Measurements from ENCODE around the gene NMT1.

The NMT1 gene

DNA sequence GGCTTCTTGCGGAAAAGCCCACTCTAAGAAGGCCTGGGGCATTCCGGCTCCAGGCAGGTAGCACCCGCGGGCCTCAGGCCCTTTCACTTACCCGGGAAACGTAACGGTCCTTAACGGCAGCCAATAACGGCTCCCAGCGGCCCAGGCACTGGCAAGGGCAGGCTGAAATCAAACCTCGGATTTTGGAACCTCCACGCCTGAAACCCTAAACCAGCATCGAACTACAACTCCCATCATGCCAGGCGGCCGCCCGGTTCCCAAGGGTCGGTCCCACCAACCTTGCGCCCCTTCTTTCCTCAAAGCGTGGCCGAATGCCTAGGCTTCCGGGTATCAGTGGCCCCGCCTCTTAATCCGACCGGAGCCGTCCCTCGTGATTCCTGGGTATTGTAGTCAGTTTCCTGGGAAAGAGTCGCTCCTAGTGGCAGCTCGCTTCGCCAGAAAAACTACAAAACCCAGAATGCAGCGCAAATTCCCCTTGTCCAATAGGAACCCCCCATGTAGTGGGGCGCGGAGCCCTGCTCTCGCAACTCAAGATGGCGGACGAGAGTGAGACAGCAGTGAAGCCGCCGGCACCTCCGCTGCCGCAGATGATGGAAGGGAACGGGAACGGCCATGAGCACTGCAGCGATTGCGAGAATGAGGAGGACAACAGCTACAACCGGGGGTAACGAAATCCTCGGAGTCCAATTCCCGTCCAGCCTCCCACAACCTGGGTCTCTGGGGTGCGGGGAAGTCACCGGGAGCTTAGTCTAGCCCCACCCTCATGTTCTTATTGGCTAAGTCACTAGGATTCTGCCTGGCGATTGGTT, at the start of gene NMT1:
Gene NMT1, plus strand, starts transcription at position 521 of the 809 bp plus-strand sequence. Its CDS starts 13 bp downstream, at position 534.
- peak; percentile 93 to 97 for DNase-seq (ENCODE audit: low read depth in 2 of 2)

DNA sequence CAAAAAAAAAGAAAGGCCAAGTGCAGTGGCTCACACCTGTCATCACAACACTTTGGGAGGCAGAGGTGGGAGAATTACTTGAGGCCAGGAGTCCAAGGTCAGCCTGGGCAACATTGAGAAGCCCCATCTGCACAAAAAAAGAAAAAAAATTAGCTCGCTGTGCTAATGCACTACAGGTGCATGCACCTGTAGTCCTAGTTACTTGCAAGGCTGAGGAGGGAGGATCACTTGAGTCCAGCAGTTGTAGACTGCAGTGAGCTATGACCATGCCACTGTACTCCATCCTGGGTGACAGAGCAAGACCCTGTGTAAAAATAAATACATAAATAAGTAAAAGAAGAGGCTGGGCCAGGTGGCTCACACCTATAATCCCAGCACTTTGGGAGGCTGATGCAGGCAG, 49.4 kb upstream of the NMT1 start:
- no peak for DNase-seq (ENCODE audit: low read depth in 2 of 2)

DNA sequence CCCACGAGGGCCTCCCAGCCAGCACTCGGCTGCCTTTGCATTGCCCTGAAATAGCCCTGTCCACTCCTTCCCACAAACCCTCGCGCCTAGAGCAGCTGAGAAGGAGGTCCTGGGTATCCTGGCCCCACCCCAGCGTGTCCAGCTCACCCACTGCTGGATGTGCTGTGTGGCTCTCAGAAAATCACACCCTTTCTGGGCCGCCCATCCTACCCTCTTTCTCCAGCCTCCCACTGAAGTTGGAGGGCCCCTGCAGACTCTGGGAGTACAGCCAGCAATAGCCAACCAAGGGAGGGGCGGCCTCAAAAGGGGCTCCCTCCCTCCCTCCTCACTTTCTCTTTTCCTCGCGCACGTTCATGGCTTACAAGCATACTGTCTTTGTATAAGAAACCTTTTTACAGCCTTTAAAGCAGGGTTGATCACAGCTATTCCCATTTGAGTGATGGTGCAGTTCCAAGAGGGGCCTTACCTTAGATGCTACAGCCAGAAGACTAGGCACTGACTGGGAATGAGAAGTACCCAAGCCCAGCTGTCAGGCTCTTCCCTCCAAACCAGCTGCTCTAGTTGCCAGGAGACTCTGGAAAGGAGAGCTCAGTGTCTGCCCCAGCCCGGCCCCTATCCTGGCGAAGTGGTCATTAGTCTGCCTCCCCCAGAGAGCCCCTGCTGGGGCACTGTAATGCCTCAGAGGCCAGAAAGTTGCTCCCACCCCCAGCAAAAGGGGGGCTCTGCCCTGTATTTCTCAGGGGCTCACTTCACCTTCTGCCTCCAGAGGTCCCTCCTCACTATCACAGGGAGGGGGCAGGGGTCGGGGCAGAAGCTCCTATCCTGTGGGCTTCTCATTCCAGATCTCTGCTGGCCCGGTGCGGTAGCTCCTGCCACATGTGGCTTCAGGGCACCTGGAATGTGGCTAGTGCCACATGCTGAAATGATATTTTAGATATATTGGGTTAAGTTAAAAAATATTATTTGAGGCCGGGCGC, 47.8 kb upstream of the NMT1 start:
- no peak for DNase-seq (ENCODE audit: low read depth in 2 of 2)

DNA sequence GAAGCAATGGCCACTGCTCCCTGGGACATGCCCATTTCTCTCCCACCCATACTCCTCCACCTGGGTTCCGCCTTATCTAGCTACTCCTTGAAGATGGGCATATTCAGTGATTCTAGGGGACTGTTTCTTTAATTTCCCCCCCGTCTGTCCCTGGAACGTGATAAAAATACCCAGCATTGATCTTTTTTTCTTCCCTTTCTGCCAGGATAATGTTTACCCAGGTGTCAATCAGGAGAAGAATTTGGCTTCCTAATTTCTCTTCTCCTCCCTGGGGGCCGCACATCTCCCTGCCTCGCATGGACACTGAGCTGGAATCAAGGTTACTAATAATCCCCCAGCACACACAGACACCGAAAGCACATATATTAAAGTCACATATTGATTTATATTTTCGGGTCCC, 44.9 kb upstream of the NMT1 start:
- DNase-seq (ENCODE audit: low read depth in 2 of 2) = no peak

GRCh38 chr17:45016823-45017222, 44.3 kb upstream of the NMT1 start:
- no peak for DNase-seq (ENCODE audit: low read depth in 2 of 2)

DNA sequence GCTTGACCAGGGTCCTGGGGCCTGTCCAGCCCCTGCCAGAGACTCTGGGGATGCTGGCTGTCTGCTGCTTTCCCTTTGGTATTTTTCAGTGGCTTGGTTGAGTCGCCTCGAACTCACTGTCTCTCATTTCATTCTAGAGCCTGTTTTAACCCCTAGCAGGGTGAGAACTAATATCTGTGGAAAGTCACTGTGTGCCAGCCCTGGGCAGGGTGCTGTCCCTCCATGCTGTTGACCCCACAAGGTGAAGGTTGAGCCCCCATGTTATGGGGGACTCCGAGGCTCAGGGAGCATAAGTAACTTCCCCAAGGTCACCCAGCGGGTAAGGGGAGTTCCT, 42.6 kb upstream of the NMT1 start:
- DNase-seq (ENCODE audit: low read depth in 2 of 2) = no peak

DNA sequence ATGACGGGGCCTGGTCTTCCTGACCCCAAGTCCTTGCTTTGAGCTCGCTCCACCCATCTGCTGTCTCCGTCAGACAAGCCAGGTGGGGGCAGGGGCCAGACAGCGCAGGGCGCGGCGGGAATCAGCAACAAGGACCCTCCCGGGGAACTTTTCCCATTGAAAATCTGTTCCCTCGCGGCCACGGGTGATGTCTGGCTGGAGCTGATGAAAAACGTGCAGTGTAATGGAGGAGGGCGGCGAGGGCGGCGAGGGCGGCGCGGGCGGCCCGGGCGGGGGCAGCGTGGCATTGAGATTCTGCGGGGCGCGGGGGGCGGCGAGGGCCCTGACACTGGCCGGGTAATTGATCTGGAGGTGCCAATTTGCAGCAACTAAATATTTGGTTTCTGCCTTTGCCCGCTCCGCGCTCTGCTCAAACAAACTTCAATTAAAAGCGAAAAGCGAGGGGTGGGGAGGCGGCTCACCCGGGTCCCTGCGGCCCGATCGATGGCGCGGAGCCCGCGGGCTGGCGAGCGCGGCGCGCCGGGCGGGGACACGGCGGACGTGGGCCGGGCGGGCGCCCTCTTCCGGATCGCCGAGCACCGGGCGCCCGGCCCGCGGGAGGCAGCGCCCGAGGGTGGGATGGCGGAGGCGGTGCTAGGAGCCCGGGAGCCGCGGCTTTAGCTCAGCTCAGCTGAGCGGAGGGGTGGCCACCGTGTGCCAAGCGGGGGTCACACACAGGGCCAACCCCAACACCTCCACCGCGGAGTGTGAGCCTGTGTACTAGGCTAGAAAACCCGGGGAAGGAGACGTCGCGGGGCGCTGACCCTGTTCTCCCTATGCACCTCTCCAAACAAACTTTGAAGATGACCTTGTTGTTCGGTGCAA, 42.0 kb upstream of the NMT1 start:
- peak; percentile 27 to 31 for DNase-seq (ENCODE audit: low read depth in 2 of 2)

GRCh38 chr17:45020354-45021138, 40.6 kb upstream of the NMT1 start:
- DNase-seq (ENCODE audit: low read depth in 2 of 2) = no peak

- DNase-seq (ENCODE audit: low read depth in 2 of 2) = peak; percentile 53 to 71
Measured at GRCh38 chr17:45021607-45022287, 39.4 kb upstream of the NMT1 start.

DNA sequence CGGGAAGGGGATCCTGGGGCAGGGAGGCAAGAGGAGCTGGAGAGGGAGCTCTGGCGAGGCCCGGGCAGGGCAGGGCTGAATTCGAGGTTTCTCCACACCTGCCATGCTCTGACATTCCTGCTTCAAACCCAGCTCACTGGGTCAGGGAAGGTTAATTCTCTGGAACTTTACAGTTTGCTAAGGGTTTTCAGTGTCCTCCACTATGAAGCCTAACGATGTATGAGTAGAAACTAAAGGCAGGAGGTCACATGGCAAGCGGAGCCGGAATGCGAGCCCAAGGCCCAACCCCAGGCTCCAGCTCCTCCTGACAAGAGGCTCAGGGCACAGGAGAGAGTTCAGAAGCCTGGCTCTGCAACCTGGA, 38.8 kb upstream of the NMT1 start:
- DNase-seq (ENCODE audit: low read depth in 2 of 2) = no peak

GRCh38 chr17:45022655-45023339, 38.3 kb upstream of the NMT1 start:
- no peak for DNase-seq (ENCODE audit: low read depth in 2 of 2)

DNA sequence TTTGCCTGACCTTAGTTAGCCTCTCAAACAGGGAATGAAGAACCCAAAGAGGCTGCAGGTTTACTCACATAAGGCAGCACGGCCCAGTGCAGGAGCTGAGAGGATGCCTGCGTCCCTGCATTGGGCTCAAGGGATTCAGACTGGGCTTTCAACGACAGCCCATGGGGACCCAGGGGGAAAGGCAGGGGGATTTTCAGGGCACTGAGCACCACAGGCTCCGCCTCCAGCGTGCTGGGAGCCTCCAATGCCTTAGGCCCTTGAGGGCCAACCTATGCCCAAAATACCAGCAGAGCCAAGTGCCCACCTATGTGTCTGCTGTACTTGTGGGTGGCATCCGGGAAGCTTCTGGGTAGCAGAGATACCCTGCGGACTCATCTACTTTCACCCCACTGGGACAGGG, 32.0 kb upstream of the NMT1 start:
- no peak for DNase-seq (ENCODE audit: low read depth in 2 of 2)

DNA sequence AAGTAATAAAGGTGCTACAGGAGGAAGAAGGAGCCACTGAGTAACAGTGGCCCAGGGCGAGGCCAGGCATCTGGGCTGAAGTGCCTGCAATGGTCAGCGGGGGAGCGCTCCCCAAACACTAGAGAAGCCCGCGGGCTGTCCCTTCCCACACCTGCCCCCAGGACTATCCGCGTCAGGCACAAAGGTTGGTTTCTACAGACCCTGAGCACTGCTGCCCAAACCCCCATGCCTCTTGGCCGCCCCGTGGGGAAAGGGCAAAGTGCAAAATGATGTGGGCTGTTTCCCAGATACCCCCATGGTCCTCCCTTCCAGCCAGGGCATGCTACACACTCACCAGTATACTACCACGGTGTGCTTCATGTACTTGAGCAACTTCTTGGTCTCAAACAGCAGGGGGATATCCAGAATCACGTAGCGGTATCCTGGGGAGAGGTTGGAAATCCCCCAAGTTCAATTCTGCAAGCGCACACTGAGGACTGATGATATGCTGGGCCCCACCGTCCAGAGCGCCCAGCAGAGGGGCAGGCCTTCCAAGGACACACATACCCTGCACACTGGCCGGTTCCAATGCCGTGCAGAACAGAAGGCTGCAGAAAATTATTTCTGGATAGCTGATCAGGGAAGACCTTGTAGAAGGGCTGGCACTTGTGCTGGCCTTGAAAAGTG, 31.2 kb upstream of the NMT1 start:
- no peak for DNase-seq (ENCODE audit: low read depth in 2 of 2)

GRCh38 chr17:45030733-45031132, 30.4 kb upstream of the NMT1 start:
- DNase-seq (ENCODE audit: low read depth in 2 of 2) = no peak

DNA sequence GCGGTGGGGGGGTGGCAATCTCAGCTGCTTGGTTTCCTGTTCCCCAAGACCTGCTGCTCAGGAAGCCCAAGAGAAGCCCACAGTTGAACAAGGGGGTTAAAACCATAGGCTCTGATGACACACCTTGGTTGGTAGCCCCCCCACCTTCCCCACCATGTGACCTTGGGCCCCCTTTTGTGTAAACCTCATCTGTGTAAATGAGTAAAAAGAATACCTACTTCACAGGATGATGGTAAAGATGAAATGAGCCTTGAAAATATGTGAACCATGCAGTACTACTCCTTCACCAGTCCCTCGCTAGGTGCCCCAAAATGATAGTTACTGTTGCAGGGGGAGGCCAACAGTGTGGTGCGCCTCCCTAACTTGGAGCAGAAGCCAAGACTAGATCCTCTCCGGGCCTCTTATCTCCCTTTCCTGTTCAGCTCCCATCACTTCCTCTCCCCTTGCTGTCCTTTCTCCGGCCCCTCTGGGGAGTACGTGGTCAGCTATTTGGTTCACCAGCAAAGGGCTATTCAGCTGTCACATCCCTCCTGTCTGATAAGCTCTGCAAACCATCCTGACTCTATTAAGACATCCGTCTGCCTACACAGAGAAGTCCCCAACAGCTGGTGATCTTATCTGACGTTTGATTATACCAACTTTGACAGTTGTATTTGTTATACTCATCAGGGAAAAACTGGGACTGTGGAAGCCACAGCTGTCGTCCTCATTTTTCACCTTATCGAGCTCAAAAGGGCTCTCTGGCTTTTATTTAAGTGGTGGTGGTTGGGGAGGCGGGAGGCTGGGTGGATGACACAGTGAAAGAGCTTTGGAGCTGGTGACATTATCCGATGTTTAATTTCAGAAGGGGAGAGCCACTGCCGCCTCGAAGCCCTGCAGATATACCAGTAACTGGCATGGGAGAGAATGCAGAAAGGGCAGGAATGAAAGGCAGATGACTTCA, 29.6 kb upstream of the NMT1 start:
- DNase-seq (ENCODE audit: low read depth in 2 of 2) = no peak

DNA sequence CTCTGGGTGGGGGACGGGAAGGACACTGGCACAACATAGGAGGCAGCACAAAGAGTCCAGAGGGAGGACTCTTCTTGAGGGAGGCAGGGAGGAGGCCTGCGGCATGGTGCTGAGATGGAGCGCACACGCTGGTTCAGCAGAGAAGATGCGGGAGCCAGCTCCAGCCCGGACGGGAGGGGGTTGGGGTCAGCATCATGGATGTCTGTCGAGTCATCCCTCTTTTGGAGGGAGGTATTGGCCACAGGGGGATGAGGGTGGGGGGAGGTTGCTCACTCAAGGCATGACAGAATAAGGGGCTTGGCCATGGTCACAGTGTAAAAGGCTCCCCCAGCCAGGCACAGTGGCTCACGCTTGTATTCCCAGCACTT, 29.0 kb upstream of the NMT1 start:
- no peak for DNase-seq (ENCODE audit: low read depth in 2 of 2)

DNA sequence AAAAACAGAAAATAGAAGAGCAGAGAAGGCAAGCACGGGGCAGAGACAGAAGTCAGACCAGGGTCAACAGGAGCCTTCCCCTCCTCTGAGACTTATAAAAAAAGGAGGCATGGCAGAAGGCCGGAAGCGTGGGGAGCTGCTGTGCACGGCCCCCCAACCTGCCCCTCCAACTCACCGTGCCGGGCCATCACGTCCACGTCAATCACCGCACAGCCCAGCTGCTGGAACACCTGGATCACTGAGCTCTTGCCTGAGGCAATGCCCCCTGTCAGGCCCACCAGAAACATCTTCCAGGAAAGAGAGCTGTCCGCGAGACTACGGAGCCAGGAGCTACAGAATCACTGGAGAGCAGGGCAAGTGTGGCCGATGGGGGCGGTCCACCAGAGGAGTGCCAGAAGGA, 26.5 kb upstream of the NMT1 start:
- no peak for DNase-seq (ENCODE audit: low read depth in 2 of 2)

GRCh38 chr17:45035848-45036247, 25.3 kb upstream of the NMT1 start:
- no peak for DNase-seq (ENCODE audit: low read depth in 2 of 2)

All from stimulated activated CD4-positive, alpha-beta T cell treated with anti-CD3 and anti-CD28 coated beads, Interleukin-4, amount 100 ng/mL, for 48 hours (primary cell).